HFF-Myc (cell line): ENCODE measurements around the gene SP2.

Experiments used
- DNase-seq: peaks from one replicate; pipeline ENCODE4 v3.0.0-alpha.2; 2011; ENCODE audit warnings: low read depth; ENCODE audit errors: extremely low read depth
- H3K4me3 ChIP-seq: replicated peaks from 2 replicates; pipeline ENCODE4 v1.5.1; 2011; ENCODE audit warnings: low read depth, mild to moderate bottlenecking, control low read depth, low read length
- CTCF ChIP-seq: IDR thresholded peaks from 2 replicates; pipeline ENCODE4 v1.5.1; 2012; ENCODE audit warnings: mild to moderate bottlenecking, low read depth, low read length, control low read depth; ENCODE audit errors: missing control alignments

The SP2 gene

GRCh38 chr17:47851764-47852112 lies 44.3 kb upstream of the SP2 start:
- DNase-seq: no peak
- H3K4me3 ChIP-seq: no peak overlapping the region
- no peak for TF ChIP-seq CTCF

GRCh38 chr17:47852113-47852949 lies 43.7 kb upstream of the SP2 start:
- H3K4me3 ChIP-seq: no peak overlapping the region
- DNase-seq: no peak
- TF ChIP-seq CTCF: no peak

GRCh38 chr17:47853616-47854015 lies 42.4 kb upstream of the SP2 start:
- no peak for DNase-seq
- no peak for TF ChIP-seq CTCF
- no peak overlapping the region for H3K4me3 ChIP-seq

- H3K4me3 ChIP-seq: no peak overlapping the region
- TF ChIP-seq CTCF: no peak
- no peak for DNase-seq
These were observed 40.3 kb upstream of the SP2 start for GRCh38 chr17:47855737-47856136.

- no peak overlapping the region for H3K4me3 ChIP-seq
- no peak for DNase-seq
- TF ChIP-seq CTCF: no peak
These were observed 39.2 kb upstream of the SP2 start for GRCh38 chr17:47856830-47857229.

- no peak overlapping the region for H3K4me3 ChIP-seq
- DNase-seq: no peak
- no peak for TF ChIP-seq CTCF
These were observed 38.2 kb upstream of the SP2 start for GRCh38 chr17:47857551-47858455.
